Neural cell (in vitro differentiated cells): ENCODE data around the gene SMC3. TPM values are rescaled to one million over a fixed set of nuclear protein-coding genes. Genes with fewer than 3 reads are reported as not detected.

ENCODE experiments used
- H2AFZ ChIP-seq: fragments of 200-600, 300-800 bp; sonication (generic), shearing (Covaris generic); 2 replicates; pipeline ENCODE4 v1.6.0; 2014; ENCODE audit warnings: low read depth, mild to moderate bottlenecking, antibody characterized with exemption, low read length, moderate library complexity
- H3F3A ChIP-seq: fragments of 200-600 bp; shearing (Covaris generic); 2 replicates; pipeline ENCODE4 v1.6.1; 2016; ENCODE audit warnings: mild to moderate bottlenecking, moderate library complexity, mixed read lengths, antibody characterized with exemption, low read length; ENCODE audit not compliant: insufficient read depth, poor library complexity, severe bottlenecking
- H3K27ac ChIP-seq: fragments of 200-600, 300-800 bp; sonication (generic), shearing (Covaris generic); 2 replicates; pipeline ENCODE4 v1.5.1; 2014; ENCODE audit warnings: mild to moderate bottlenecking, low read length, moderate library complexity
- H3K27me3 ChIP-seq: fragments of 300-800, 200-600 bp; sonication (generic), shearing (Covaris generic); 2 replicates; pipeline ENCODE4 v1.6.0; 2014; ENCODE audit warnings: mild to moderate bottlenecking, low read depth, low read length, moderate library complexity; ENCODE audit not compliant: insufficient read depth
- H3K36me3 ChIP-seq: fragments of 300-800, 200-600 bp; sonication (generic), shearing (Covaris generic); 2 replicates; pipeline ENCODE4 v1.5.1; 2014; ENCODE audit warnings: mild to moderate bottlenecking, antibody characterized with exemption, low read length, moderate library complexity; ENCODE audit not compliant: insufficient read depth
- H3K4me2 ChIP-seq: fragments of 300-800, 200-600 bp; sonication (generic), shearing (Covaris generic); 2 replicates; pipeline ENCODE4 v1.6.0; 2014; ENCODE audit warnings: mild to moderate bottlenecking, low read length
- H3K4me3 ChIP-seq: fragments of 300-800, 200-600 bp; sonication (generic), shearing (Covaris generic); 2 replicates; pipeline ENCODE4 v1.5.1; 2014; ENCODE audit warnings: mild to moderate bottlenecking, low read length, moderate library complexity
- H3K79me2 ChIP-seq: fragments of 200-600 bp; shearing (Covaris generic); replicated peaks from 2 replicates; pipeline ENCODE4 v1.6.0; 2014; ENCODE audit warnings: mild to moderate bottlenecking, low read length, moderate library complexity; ENCODE audit not compliant: insufficient read depth
- H3K9ac ChIP-seq: fragments of 300-800, 200-600 bp; sonication (generic), shearing (Covaris generic); 2 replicates; pipeline ENCODE4 v1.6.1; 2016; ENCODE audit warnings: mild to moderate bottlenecking, low read length, mixed read lengths
- H3K9me2 ChIP-seq: fragments of 200-600 bp; shearing (Covaris generic); 2 replicates; pipeline ENCODE4 v1.6.1; 2016; ENCODE audit warnings: mild to moderate bottlenecking, low read length, mixed read lengths; ENCODE audit not compliant: insufficient read depth
- H3K9me3 ChIP-seq: fragments of 200-600, 300-800 bp; sonication (generic), shearing (Covaris generic); 2 replicates; pipeline ENCODE4 v1.6.1; 2016; ENCODE audit warnings: mild to moderate bottlenecking, mixed run types, low read length, moderate library complexity, mixed read lengths
- H4K20me1 ChIP-seq: fragments of 200-600 bp; shearing (Covaris generic); 2 replicates; pipeline ENCODE4 v1.6.1; 2016; ENCODE audit warnings: mild to moderate bottlenecking, mixed run types; ENCODE audit not compliant: insufficient read depth
- EP300 ChIP-seq: fragments of 450-650 bp; conservative IDR thresholded peaks from 2 replicates; pipeline ENCODE4 v1.6.1; 2014; ENCODE audit warnings: antibody characterized with exemption, mild to moderate bottlenecking, moderate library complexity; ENCODE audit not compliant: poor library complexity, severe bottlenecking
- EZH2 ChIP-seq: fragments of 200-600, 300-800 bp; shearing (Covaris generic), sonication (generic); IDR thresholded peaks from 2 replicates; pipeline ENCODE4 v1.6.1; 2014; ENCODE audit warnings: antibody characterized with exemption, low read length, borderline replicate concordance, mild to moderate bottlenecking; ENCODE audit not compliant: insufficient read depth, poor library complexity, severe bottlenecking
- MXI1 ChIP-seq: fragments of 450-650 bp; conservative IDR thresholded peaks from 2 replicates; pipeline ENCODE4 v1.6.1; 2014; ENCODE audit warnings: antibody characterized with exemption, mild to moderate bottlenecking; ENCODE audit not compliant: poor library complexity, severe bottlenecking
- POLR2AphosphoS5 ChIP-seq: IDR thresholded peaks from 2 replicates; pipeline ENCODE4 v1.6.1; 2012
- RAD21 ChIP-seq: fragments of 450-650 bp; conservative IDR thresholded peaks from 2 replicates; pipeline ENCODE4 v1.6.1; 2014; ENCODE audit warnings: antibody characterized with exemption, mild to moderate bottlenecking, moderate library complexity
- SMC3 ChIP-seq: fragments of 450-650 bp; conservative IDR thresholded peaks from 2 replicates; pipeline ENCODE4 v1.6.1; 2014; ENCODE audit warnings: antibody characterized with exemption, mild to moderate bottlenecking, moderate library complexity; ENCODE audit not compliant: poor library complexity
- TAF1 ChIP-seq: IDR thresholded peaks from 2 replicates; pipeline ENCODE4 v1.6.1; 2012; ENCODE audit warnings: low read depth
- polyA plus RNA-seq: library from polyadenylated mRNA; depleted of rRNA; stranded (reverse); fragments of >200 nt; gene quantifications from 2 replicates; pipeline ENCODE4 v1.2.3, GENCODE V29; 2014
- TF ChIP-seq, protein P1 (sequence below): IDR thresholded peaks from 2 replicates; pipeline ENCODE4 v1.6.1; 2012; ENCODE audit warnings: borderline replicate concordance
- TF ChIP-seq, protein P2 (sequence below): fragments of 450-650 bp; IDR thresholded peaks from 2 replicates; pipeline ENCODE4 v1.5.1; 2014; ENCODE audit warnings: antibody characterized with exemption, mild to moderate bottlenecking, moderate library complexity; ENCODE audit not compliant: poor library complexity, severe bottlenecking

SMC3 gene
- polyA plus RNA-seq, 1 donor from 2014 or later, result 67.7 TPM

DNA sequence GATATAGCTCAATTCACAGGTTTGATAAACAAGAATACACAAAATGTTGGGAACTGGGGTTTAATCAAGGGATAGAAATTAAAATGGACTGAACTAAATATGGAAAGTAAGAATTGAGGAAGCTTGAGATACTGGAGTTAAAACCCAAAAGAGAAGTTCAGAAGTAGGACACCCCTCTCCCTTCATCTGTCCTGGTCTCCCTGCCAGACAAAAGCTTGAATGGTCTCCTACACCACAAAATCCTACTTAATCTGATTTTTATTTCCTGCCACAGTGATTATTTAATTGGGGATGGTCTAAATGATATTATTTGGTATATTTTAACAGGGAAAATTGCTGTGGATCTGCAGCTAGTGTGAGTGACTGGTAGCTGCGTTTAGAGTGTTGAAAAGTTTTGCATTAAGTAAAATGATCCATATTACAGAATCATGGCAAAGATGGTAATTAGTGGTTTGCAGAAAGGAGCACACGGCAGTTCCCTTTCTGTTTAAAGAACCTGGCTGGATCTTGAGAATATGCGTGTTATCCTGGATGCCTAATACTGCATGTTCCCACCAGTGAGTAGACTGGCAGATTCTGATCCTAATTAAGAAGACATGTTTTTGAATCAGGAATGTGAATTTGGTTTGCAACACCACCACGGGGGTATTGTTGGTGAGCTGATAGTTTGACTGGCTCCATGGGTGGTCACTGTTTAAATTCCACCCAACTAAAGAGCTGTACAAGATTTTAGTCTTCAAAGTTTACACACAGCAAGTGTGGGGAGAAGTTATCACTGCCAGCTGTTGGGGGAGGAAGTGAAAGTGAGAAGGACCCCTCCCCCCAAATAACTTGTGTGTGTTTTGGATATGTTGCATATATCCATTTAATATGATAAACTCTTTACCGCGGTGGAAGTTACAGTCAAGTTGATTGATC is 82.1 kb downstream of the SMC3 start:
- Histone ChIP-seq H3K36me3 (no peaks in the 10 kb centered on the region), H2AFZ (no peak overlapping the region), H4K20me1 (no peaks in the 10 kb centered on the region), H3K27me3 (peaks cover 29% of the 10 kb centered on the region), H3F3A (no peaks in the 10 kb centered on the region), H3K79me2 (no peaks in the 10 kb centered on the region), H3K4me3 (no peak overlapping the region), H3K9me3 (no peaks in the 10 kb centered on the region), H3K4me2 (no peak overlapping the region), H3K9ac (no peak overlapping the region), H3K27ac (no peak overlapping the region), H3K9me2 (no peaks in the 10 kb centered on the region)
- no peak for TF ChIP-seq SMC3
- TF ChIP-seq TAF1, result no peak
- no peak for TF ChIP-seq RAD21
- TF ChIP-seq MXI1, result no peak
- no peak for TF ChIP-seq EZH2
- TF ChIP-seq, protein P1, sequence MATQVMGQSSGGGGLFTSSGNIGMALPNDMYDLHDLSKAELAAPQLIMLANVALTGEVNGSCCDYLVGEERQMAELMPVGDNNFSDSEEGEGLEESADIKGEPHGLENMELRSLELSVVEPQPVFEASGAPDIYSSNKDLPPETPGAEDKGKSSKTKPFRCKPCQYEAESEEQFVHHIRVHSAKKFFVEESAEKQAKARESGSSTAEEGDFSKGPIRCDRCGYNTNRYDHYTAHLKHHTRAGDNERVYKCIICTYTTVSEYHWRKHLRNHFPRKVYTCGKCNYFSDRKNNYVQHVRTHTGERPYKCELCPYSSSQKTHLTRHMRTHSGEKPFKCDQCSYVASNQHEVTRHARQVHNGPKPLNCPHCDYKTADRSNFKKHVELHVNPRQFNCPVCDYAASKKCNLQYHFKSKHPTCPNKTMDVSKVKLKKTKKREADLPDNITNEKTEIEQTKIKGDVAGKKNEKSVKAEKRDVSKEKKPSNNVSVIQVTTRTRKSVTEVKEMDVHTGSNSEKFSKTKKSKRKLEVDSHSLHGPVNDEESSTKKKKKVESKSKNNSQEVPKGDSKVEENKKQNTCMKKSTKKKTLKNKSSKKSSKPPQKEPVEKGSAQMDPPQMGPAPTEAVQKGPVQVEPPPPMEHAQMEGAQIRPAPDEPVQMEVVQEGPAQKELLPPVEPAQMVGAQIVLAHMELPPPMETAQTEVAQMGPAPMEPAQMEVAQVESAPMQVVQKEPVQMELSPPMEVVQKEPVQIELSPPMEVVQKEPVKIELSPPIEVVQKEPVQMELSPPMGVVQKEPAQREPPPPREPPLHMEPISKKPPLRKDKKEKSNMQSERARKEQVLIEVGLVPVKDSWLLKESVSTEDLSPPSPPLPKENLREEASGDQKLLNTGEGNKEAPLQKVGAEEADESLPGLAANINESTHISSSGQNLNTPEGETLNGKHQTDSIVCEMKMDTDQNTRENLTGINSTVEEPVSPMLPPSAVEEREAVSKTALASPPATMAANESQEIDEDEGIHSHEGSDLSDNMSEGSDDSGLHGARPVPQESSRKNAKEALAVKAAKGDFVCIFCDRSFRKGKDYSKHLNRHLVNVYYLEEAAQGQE, result no peak
- no peak for TF ChIP-seq POLR2AphosphoS5
- TF ChIP-seq, protein P2, sequence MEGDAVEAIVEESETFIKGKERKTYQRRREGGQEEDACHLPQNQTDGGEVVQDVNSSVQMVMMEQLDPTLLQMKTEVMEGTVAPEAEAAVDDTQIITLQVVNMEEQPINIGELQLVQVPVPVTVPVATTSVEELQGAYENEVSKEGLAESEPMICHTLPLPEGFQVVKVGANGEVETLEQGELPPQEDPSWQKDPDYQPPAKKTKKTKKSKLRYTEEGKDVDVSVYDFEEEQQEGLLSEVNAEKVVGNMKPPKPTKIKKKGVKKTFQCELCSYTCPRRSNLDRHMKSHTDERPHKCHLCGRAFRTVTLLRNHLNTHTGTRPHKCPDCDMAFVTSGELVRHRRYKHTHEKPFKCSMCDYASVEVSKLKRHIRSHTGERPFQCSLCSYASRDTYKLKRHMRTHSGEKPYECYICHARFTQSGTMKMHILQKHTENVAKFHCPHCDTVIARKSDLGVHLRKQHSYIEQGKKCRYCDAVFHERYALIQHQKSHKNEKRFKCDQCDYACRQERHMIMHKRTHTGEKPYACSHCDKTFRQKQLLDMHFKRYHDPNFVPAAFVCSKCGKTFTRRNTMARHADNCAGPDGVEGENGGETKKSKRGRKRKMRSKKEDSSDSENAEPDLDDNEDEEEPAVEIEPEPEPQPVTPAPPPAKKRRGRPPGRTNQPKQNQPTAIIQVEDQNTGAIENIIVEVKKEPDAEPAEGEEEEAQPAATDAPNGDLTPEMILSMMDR, result no peak
- TF ChIP-seq EP300, result no peak

DNA sequence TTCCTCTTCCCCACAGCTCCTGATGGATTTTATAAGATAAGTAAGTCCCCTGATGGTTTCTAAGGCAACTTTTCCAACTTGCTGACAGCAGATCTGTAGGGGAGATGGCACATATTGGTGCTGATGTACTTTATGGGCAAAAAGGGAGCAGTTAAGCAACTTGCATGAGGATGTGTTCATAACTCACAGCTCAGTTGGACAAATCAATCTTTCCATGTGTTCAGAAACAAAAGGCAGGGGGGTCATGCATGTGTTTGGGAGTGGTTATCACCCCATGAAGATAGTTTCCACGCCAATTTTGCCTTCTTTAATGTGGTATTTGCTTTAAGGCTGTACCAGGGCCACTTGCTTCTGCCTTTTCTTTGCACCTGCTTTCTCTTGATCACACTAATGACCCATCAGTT is 82.8 kb downstream of the SMC3 start:
- no peaks in the 10 kb centered on the region for H3K9me2 ChIP-seq
- no peak overlapping the region for H3K4me2 ChIP-seq
- H3F3A ChIP-seq, result no peaks in the 10 kb centered on the region

More for the DNA sequence above, 82.8 kb downstream of the SMC3 start:
- no peak overlapping the region for H3K9ac ChIP-seq
- H2AFZ ChIP-seq, result no peak overlapping the region
- no peaks in the 10 kb centered on the region for H3K36me3 ChIP-seq
- H3K79me2 ChIP-seq, result no peaks in the 10 kb centered on the region
- H3K27me3 ChIP-seq, result peaks cover 22% of the 10 kb centered on the region
- no peak overlapping the region for H3K27ac ChIP-seq
- H3K9me3 ChIP-seq, result no peaks in the 10 kb centered on the region
- H4K20me1 ChIP-seq, result no peaks in the 10 kb centered on the region
- H3K4me3 ChIP-seq, result no peak overlapping the region
- no peak for TF ChIP-seq EZH2
- no peak for TF ChIP-seq EP300
- TF ChIP-seq POLR2AphosphoS5, result no peak
- TF ChIP-seq TAF1, result no peak
- no peak for TF ChIP-seq MXI1
- no peak for TF ChIP-seq SMC3
- TF ChIP-seq, protein P1, result no peak
- TF ChIP-seq, protein P2, result no peak
- TF ChIP-seq RAD21, result no peak
